Measurements from ENCODE around the gene CPA1.

- TF ChIP-seq, protein P1, sequence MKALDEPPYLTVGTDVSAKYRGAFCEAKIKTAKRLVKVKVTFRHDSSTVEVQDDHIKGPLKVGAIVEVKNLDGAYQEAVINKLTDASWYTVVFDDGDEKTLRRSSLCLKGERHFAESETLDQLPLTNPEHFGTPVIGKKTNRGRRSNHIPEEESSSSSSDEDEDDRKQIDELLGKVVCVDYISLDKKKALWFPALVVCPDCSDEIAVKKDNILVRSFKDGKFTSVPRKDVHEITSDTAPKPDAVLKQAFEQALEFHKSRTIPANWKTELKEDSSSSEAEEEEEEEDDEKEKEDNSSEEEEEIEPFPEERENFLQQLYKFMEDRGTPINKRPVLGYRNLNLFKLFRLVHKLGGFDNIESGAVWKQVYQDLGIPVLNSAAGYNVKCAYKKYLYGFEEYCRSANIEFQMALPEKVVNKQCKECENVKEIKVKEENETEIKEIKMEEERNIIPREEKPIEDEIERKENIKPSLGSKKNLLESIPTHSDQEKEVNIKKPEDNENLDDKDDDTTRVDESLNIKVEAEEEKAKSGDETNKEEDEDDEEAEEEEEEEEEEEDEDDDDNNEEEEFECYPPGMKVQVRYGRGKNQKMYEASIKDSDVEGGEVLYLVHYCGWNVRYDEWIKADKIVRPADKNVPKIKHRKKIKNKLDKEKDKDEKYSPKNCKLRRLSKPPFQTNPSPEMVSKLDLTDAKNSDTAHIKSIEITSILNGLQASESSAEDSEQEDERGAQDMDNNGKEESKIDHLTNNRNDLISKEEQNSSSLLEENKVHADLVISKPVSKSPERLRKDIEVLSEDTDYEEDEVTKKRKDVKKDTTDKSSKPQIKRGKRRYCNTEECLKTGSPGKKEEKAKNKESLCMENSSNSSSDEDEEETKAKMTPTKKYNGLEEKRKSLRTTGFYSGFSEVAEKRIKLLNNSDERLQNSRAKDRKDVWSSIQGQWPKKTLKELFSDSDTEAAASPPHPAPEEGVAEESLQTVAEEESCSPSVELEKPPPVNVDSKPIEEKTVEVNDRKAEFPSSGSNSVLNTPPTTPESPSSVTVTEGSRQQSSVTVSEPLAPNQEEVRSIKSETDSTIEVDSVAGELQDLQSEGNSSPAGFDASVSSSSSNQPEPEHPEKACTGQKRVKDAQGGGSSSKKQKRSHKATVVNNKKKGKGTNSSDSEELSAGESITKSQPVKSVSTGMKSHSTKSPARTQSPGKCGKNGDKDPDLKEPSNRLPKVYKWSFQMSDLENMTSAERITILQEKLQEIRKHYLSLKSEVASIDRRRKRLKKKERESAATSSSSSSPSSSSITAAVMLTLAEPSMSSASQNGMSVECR (CRISPR knock-in tag; IDR thresholded peaks at IDR 0.05) = no peak
- TF ChIP-seq ZNF316 (IDR thresholded peaks at IDR 0.05) (no peak), ZNF436 (CRISPR knock-in tag; IDR thresholded peaks at IDR 0.05) (no peak), MAX (CRISPR knock-in tag; IDR thresholded peaks at IDR 0.05) (no peak), POLR2AphosphoS5 (IDR thresholded peaks at IDR 0.05; ENCODE audit: control insufficient read depth, insufficient read depth, low read depth, low read length) (no peak), SREBF2 (CRISPR knock-in tag; IDR thresholded peaks at IDR 0.05) (no peak), CHD2 (IDR thresholded peaks at IDR 0.05; ENCODE audit: low read depth, low read length) (no peak)
- TF ChIP-seq, protein P2, sequence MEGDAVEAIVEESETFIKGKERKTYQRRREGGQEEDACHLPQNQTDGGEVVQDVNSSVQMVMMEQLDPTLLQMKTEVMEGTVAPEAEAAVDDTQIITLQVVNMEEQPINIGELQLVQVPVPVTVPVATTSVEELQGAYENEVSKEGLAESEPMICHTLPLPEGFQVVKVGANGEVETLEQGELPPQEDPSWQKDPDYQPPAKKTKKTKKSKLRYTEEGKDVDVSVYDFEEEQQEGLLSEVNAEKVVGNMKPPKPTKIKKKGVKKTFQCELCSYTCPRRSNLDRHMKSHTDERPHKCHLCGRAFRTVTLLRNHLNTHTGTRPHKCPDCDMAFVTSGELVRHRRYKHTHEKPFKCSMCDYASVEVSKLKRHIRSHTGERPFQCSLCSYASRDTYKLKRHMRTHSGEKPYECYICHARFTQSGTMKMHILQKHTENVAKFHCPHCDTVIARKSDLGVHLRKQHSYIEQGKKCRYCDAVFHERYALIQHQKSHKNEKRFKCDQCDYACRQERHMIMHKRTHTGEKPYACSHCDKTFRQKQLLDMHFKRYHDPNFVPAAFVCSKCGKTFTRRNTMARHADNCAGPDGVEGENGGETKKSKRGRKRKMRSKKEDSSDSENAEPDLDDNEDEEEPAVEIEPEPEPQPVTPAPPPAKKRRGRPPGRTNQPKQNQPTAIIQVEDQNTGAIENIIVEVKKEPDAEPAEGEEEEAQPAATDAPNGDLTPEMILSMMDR (IDR thresholded peaks at IDR 0.05 in 2 of 3, conservative IDR thresholded peaks at IDR 0.05 in 1 of 3; ENCODE audit: insufficient read depth in 2 of 3, low read depth in 1 of 3, low read length in 3 of 3) = no peak
- TF ChIP-seq, protein P3, sequence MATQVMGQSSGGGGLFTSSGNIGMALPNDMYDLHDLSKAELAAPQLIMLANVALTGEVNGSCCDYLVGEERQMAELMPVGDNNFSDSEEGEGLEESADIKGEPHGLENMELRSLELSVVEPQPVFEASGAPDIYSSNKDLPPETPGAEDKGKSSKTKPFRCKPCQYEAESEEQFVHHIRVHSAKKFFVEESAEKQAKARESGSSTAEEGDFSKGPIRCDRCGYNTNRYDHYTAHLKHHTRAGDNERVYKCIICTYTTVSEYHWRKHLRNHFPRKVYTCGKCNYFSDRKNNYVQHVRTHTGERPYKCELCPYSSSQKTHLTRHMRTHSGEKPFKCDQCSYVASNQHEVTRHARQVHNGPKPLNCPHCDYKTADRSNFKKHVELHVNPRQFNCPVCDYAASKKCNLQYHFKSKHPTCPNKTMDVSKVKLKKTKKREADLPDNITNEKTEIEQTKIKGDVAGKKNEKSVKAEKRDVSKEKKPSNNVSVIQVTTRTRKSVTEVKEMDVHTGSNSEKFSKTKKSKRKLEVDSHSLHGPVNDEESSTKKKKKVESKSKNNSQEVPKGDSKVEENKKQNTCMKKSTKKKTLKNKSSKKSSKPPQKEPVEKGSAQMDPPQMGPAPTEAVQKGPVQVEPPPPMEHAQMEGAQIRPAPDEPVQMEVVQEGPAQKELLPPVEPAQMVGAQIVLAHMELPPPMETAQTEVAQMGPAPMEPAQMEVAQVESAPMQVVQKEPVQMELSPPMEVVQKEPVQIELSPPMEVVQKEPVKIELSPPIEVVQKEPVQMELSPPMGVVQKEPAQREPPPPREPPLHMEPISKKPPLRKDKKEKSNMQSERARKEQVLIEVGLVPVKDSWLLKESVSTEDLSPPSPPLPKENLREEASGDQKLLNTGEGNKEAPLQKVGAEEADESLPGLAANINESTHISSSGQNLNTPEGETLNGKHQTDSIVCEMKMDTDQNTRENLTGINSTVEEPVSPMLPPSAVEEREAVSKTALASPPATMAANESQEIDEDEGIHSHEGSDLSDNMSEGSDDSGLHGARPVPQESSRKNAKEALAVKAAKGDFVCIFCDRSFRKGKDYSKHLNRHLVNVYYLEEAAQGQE (IDR thresholded peaks at IDR 0.05; ENCODE audit: borderline replicate concordance) = no peak
- TF ChIP-seq, protein P3 (CRISPR knock-in tag; IDR thresholded peaks at IDR 0.05; ENCODE audit: low read depth) = no peak
Observed at GRCh38 chr7:130374507-130374906, 5.8 kb upstream of the CPA1 start.

Data from K562 (cell line).